ENCODE results near the gene FN1.

Gene FN1

GRCh38 chr2:215407590-215408264 is 28.1 kb downstream of the FN1 start:
- POLR2A ChIA-PET, result interaction anchor here (0.9 kb wide), 1 partner anchor 10 kb away, joined by 3 read pairs; no protein-coding TSS in a partner anchor
- H3K4me1 ChIP-seq (ENCODE audit: control insufficient read depth, insufficient read depth, low read length), result no peaks in the 10 kb centered on the region
- CTCF ChIA-PET, result no interaction called here
- no peak overlapping the region for H3K4me3 ChIP-seq (ENCODE audit: low read depth, low read length)
- no peak overlapping the region for H3K27ac ChIP-seq (ENCODE audit: extremely low read depth, low read depth, low read length)
- TF ChIP-seq KLF16 (tag by site-specific recombination; IDR thresholded peaks at IDR 0.05) (no peak), ZNF645 (tag by site-specific recombination; IDR thresholded peaks at IDR 0.05) (no peak), OSR2 (tag by site-specific recombination; IDR thresholded peaks at IDR 0.05) (no peak), ZNF302 (tag by site-specific recombination; IDR thresholded peaks at IDR 0.05; ENCODE audit: low read depth) (no peak)
- peaks cover 26 to 66% of the 10 kb centered on the region in 2 experiments for H3K36me3 ChIP-seq (ENCODE audit: control insufficient read depth in 2 of 2, insufficient read depth in 1 of 2, low read length in 2 of 2)
- no peaks in the 10 kb centered on the region for H3K9me3 ChIP-seq (ENCODE audit: control insufficient read depth, insufficient read depth, low read depth, low read length)

- ChIA-PET POLR2A (no interaction called here), CTCF (no interaction called here)
- H3K4me1 ChIP-seq (ENCODE audit: control insufficient read depth, insufficient read depth, low read length), result no peaks in the 10 kb centered on the region
- no peak for TF ChIP-seq ZNF274 (IDR thresholded peaks at IDR 0.05; ENCODE audit: low read length)
- no peak for TF ChIP-seq ZNF274 (tag by site-specific recombination; IDR thresholded peaks at IDR 0.05; ENCODE audit: borderline replicate concordance)
- no peak for TF ChIP-seq ZBTB26 (tag by site-specific recombination; optimal IDR thresholded peaks at IDR 0.05)
- no peak for TF ChIP-seq KLF10 (tag by site-specific recombination; IDR thresholded peaks at IDR 0.05)
- no peak for TF ChIP-seq ZNF23 (tag by site-specific recombination; IDR thresholded peaks at IDR 0.05; ENCODE audit: borderline replicate concordance)
- no peak for TF ChIP-seq ZNF132 (tag by site-specific recombination; IDR thresholded peaks at IDR 0.05; ENCODE audit: borderline replicate concordance)
- TF ChIP-seq ZNF354C (tag by site-specific recombination; IDR thresholded peaks at IDR 0.05; ENCODE audit: borderline replicate concordance, low read depth), result no peak
- TF ChIP-seq ZNF433 (tag by site-specific recombination; IDR thresholded peaks at IDR 0.05; ENCODE audit: low read depth), result no peak
- TF ChIP-seq ZNF148 (tag by site-specific recombination; IDR thresholded peaks at IDR 0.05; ENCODE audit: borderline replicate concordance), result no peak
- no peak for TF ChIP-seq ZNF155 (tag by site-specific recombination; IDR thresholded peaks at IDR 0.05)
- no peak for TF ChIP-seq ZNF843 (tag by site-specific recombination; IDR thresholded peaks at IDR 0.05)
- TF ChIP-seq ZNF2 (tag by site-specific recombination; IDR thresholded peaks at IDR 0.05), result no peak
- TF ChIP-seq ZNF394 (tag by site-specific recombination; IDR thresholded peaks at IDR 0.05; ENCODE audit: borderline replicate concordance), result no peak
- TF ChIP-seq ZBTB10 (tag by site-specific recombination; IDR thresholded peaks at IDR 0.05), result no peak
- TF ChIP-seq ZNF473 (tag by site-specific recombination; IDR thresholded peaks at IDR 0.05), result no peak
- TF ChIP-seq ZNF146 (tag by site-specific recombination; IDR thresholded peaks at IDR 0.05), result no peak
- H3K27ac ChIP-seq (ENCODE audit: extremely low read depth, low read depth, low read length), result no peak overlapping the region
- no peak overlapping the region for H3K4me3 ChIP-seq (ENCODE audit: low read depth, low read length)
- H3K9me3 ChIP-seq (ENCODE audit: control insufficient read depth, insufficient read depth, low read depth, low read length), result no peaks in the 10 kb centered on the region
- peaks cover 26 to 64% of the 10 kb centered on the region in 2 experiments for H3K36me3 ChIP-seq (ENCODE audit: control insufficient read depth in 2 of 2, insufficient read depth in 1 of 2, low read length in 2 of 2)
These were observed 28.8 kb downstream of the FN1 start for GRCh38 chr2:215407061-215407460.
